GM18519 (cell line): ENCODE results near the gene FOXP3.

Experiments
- ATAC-seq: cut with Tn5 transposase; IDR thresholded peaks from one replicate; pipeline ENCODE4 v1.9.1; 2021; ENCODE audit warnings: mild to moderate bottlenecking, moderate library complexity; ENCODE audit not compliant: unreplicated experiment, low FRiP score

FOXP3 gene

GRCh38 chrX:49250578-49250977, 13.9 kb downstream of the FOXP3 start:
- no peak for ATAC-seq

DNA sequence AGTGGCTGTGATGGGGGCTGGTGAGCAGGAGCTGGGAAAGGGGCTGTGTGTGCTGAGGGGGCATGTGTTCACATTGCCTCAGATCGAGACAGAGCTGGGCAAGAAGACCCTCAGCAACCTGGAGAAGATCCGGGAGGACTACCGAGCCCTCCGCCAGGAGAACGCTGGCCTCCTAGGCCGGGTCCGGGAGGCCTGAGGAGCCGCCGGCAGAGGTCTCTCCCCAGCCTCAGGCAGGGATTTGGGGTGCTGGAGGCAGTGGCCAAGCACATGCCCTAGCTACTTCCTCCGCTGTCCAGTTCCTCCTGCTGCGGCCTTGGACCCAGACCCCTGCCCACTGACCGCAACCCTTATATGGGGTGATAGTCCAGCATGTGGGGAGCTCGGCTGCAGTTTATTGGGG, 14.4 kb downstream of the FOXP3 start:
- ATAC-seq, result no peak

GRCh38 chrX:49249616-49250015, 14.9 kb downstream of the FOXP3 start:
- ATAC-seq, result no peak

DNA sequence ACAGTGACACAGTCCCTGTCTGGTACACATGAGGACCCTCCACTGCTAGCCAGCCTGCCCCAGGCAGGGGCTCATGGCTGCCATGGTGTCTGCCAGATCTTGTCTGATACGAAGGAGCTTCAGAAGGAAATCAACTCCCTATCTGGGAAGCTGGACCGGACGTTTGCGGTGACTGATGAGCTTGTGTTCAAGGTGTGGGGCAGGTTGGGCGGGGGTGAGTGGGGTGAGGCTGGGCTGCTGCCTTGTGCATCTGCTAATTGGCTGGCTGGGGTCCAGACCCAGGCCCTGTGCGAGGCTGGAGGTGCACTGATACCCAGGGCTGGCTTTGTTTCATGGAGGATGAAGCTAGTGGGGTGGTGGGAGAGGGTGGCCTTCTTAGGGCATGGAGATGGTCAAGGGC, 15.4 kb downstream of the FOXP3 start:
- no peak for ATAC-seq

GRCh38 chrX:49247916-49248811, 16.3 kb downstream of the FOXP3 start:
- no peak for ATAC-seq

- no peak for ATAC-seq
Measured at GRCh38 chrX:49247346-49247745, 17.2 kb downstream of the FOXP3 start.

DNA sequence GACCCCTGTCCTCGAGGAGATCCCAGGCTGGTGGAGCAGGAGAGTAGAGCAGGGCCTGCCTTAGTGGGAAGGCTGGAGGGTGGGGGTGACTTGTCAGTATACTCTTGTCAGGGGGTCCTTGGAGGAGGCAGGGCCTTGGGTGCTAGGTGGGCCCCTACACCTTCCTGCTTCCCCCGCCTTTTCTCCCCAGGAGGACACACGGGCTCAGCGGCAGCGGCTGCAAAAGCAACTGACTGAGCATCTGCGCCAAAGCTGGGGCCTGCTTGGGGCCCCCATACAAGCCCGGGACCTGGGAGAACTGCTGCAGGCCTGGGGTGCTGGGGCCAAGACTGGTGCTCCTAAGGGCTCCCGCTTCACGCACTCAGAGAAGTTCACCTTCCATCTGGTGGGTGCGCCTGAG, 18.0 kb downstream of the FOXP3 start:
- ATAC-seq, result no peak

- ATAC-seq, result no peak
Measured at GRCh38 chrX:49244207-49244606, 20.3 kb downstream of the FOXP3 start.

- ATAC-seq, result no peak
Measured at GRCh38 chrX:49243166-49243565, 21.3 kb downstream of the FOXP3 start.

DNA sequence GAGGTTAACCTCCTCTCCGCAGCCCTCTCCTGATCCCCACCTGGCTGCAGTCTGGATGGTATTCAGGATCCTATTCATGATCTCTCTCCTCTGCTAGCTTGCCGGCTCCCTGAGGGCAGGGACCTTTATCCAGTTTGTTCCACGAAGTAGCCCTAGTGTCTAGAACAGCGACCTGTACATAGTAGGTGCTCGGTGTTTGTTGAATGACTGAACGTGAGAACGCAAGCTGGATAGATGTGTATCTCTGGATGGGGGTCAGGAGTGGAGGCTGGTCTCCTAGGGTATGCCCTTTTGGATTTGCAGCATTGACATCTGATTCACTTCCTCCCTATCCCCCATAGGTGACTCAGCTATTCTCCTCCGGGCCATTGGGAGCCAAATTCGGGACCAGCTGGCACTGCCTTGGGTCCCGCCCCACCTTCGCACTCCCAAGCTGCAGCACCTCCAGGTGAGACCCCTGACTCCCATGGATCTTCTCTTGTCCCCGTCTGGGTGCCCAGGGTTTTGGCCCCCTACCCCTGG, 21.9 kb downstream of the FOXP3 start:
- no peak for ATAC-seq

DNA sequence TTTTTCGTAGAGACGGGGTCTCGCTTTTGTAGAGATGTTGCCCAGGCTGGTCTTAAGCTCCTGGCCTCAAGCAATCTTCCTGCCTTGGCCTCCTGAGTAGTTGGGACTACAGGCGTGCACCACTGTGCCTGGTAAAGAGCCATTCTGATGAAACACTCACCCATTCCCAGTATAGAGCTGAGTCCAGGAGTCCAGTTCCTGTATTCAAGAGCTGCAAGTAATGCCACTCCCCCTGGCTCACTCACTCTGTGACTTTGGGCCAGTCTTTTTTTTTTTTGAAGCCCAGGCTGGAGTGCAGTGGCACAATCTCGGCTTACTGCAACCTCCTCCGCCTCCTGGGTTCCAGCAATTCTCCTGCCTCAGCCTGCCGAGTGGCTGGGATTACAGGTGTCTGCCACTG, 25.8 kb downstream of the FOXP3 start:
- no peak for ATAC-seq

DNA sequence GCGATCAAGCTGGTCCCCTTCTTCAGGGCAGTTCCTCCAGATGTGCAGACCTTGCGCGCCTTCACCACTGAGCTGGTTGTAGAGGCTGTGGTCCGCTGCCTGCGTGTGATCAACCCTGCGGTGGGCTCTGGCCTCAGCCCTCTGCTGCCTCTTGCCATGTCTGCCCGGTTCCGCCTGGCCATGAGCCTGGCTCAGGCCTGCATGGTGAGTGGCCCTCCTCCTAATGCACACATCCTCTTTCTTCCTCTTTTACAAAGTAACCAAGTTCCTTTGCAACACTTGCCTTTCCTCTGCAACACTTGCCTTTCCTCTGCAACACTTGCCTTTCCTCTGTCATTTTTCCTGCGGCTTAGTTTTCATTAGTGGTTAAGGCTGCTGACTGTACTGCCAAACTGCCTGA, 27.4 kb downstream of the FOXP3 start:
- ATAC-seq, result no peak

DNA sequence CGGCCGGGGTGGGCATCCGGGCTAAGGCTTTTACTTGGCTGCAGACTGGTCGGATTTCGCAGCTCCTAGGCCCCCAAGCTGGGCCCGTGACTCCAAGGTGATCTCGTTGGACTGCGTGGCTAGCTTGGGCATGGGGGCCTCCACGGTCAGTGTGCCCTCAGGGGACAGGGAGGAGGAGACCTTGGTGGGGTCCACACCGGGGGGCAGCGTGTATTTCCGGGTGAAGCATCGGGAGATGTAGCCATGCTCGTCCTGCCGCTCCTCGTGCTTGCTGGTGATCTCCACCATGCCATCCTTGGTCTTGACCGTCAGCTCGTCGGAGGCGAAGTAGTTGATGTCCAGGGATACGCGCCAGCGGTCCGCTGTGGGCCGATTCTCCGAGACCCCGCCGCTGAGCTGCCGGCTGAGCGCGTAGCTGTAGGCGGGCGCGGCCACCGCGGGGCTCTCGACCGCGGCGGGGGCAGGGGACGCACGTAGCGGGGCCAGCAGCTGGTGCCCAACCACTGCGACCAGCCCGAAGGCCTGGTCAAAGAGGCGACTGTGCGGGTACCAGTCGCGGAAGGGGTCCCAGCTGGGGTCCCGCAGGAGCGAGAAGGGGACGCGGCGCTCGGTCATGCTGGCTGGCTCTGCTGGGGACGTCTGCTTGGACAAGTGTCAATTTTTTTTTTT, 30.5 kb downstream of the FOXP3 start:
- ATAC-seq, result no peak

DNA sequence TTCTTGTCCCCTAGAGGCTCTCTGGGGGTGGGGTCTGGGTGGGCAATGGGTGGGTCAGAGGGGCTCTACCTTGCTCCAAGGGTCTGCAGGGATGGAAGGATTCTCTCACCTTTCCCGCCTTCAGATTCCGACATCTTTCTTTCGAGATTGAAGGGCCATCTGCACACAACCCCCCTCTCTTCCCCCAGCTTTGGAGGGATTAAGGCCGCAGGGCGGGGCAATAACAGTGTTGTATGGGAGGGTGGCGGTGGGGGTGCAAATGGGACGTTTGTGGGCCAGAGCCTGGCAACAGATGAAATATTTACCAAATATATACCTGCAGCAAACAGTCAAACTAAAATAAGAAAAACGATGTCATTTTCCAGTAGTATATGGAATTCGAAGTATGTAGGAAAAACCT, 31.3 kb downstream of the FOXP3 start, which contains the start of gene CACNA1F:
Gene CACNA1F, minus strand, starts transcription at position 165 of the 400 bp plus-strand sequence. Its CDS starts 31 bp downstream, at position 134.
- ATAC-seq, result no peak

DNA sequence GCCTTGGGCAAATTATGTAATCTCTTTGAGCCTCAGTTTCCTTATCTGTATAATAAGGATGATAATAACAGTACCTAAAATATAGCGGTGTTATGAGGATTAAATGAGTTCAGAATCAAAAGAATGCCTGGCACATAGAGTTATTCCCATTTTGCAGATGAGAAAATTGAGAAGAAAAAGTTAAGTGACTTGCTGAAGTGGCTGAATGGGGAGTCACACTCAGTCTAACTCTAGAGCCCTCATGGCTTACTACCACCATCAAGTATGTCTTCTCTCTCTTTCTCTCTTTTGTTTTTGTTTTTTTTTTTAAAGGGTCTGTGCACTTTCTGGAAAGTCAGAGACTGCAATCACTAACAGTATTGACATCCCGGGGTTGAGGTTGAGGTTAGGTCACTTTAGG, 32.0 kb downstream of the FOXP3 start:
- no peak for ATAC-seq

- no peak for ATAC-seq
Measured at GRCh38 chrX:49231333-49232000, 33.0 kb downstream of the FOXP3 start.

DNA sequence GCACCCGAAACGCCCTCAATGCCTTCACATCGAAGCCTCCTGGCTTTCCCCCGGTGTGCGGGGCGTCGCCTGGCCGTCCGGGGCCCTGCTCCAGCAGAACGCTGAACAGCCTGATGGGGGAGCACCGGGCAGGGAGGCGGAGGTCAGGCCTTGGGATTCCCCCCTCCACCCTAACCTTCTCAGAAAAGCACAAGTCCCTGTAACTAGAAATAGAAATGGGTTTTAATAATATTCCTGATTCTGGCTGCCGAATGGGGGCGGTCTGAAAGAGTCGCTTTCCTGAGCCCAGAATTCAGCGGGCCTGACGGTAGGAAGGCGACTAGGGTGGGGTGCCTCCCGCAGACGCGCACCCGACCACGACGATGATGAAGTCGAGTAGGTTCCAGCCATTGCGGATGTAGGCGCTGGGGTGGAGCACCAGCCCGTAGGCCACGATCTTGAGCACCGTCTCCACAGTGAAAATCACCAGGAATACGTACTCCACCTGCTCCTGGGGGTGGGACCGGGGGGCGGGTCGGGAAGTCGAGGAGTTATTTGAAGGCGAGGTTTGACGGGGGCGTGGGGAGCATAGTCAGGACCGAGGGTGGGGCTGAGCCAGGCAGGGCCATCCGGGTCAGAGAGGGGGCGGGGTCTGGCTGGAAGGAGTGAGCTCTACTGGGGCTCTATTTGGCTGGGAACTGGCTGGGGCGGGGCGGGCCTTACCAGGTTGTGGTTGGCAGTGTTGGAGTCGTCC, 33.8 kb downstream of the FOXP3 start:
- no peak for ATAC-seq

DNA sequence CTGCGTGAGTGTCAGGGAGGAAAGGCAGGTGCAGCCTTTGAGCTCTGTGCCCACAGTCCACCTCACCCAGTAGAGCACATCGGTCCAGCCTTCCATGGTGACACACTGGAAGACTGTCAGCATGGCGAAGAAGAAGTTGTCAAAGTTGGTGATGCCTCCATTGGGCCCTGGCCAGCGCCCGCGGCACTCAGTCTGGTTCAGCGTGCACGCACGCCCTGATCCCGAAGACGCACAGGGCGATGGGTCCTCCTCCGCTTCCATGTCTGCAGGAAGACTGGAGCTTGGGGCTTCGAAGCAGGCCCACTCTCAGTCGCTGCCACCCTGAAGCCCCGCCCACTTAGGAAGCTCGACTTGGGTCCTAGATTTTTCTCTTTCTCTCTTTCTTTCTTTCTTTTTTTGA, 36.3 kb downstream of the FOXP3 start:
- ATAC-seq, result no peak

DNA sequence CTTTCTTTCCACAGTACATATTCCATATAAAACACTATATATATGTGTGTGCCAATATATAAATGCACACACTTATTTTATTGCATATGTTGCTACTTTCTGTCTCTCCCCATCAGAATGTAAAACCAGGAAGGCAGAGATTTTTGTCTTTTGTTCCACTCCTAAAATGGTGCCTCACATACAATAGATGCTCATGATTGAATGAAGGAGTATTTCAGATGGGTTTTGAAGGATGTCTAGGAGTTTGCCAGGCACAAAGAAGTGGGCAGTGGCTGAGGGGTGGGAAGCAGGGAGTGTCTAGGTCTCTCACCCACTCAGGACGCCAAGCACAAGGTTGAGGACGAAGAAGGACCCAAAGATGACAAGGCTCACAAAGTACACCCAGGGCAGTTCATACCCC, 36.8 kb downstream of the FOXP3 start:
- no peak for ATAC-seq

GRCh38 chrX:49226946-49227345, 37.6 kb downstream of the FOXP3 start:
- ATAC-seq, result no peak
